H1 (cell line): Measurements from ENCODE around the gene RBFOX1. TPM values are rescaled to one million over a fixed set of nuclear protein-coding genes. Genes with fewer than 3 reads are reported as not detected.

Source experiments
- HDAC2 ChIP-seq, 2 experiments: fragments of 300-600 bp in 1 of 2; sonication (generic) in 1 of 2; IDR thresholded peaks; 2 replicates each; pipeline ENCODE4 v1.6.1; 2011 to 2012; ENCODE audit warnings: low read depth in 2 of 2, low read length in 2 of 2, mild to moderate bottlenecking in 2 of 2, moderate library complexity in 2 of 2, borderline replicate concordance in 1 of 2, inconsistent platforms in 1 of 2
- YY1 ChIP-seq: IDR thresholded peaks from 2 replicates; pipeline ENCODE4 v1.6.1; 2011; ENCODE audit warnings: low read depth, mild to moderate bottlenecking, low read length
- polyA plus RNA-seq, 7 experiments: library from polyadenylated mRNA; depleted of rRNA in 3 of 7; stranded (reverse) in 5 of 7; unstranded in 2 of 7; fragments of >200 nt in 5 of 7; fragments of 200-250 nt in 2 of 7; gene quantifications; 1 replicate in 5 of 7; 2 replicates in 1 of 7; 4 replicates in 1 of 7; pipeline versions ENCODE4 v1.2.1 to v1.2.3, GENCODE V29; 2011 to 2013; ENCODE audit warnings: missing spikeins in 2 of 7, mixed read lengths in 2 of 7
- total RNA-seq: library from RNA; stranded (reverse); fragmentation: NEBNext Ultra II Directional; extraction: Animal tissue kit (Norgen Biotek cat#: 25700); gene quantifications from 2 replicates; pipeline ENCODE4 v1.2.1, GENCODE V29; 2021

Gene RBFOX1
- total and polyA plus RNA-seq, 2 of the 8 experiments (the other 6 are each of a cell fraction or from before 2014, with no cell fraction given): 1.7 to 2.8 TPM

GRCh38 chr16:7363422-7364417, 31.1 kb downstream of the RBFOX1 start (continued):
- TF ChIP-seq YY1 (no peak), HDAC2 (IDR thresholded peaks at IDR 0.05; ENCODE audit: borderline replicate concordance in 1 of 2, low read depth in 2 of 2, low read length in 2 of 2) (no peak)
